ENCODE data around the gene ING1.
A peak's percentile ranks its signal among the peaks of the same experiment; 100 is the strongest.
"Not testable (repeated sequence)": the region's sequence is repeated elsewhere in the genome, so short reads cannot be mapped to it uniquely, and the experiment has no call there.

Gene ING1

DNA sequence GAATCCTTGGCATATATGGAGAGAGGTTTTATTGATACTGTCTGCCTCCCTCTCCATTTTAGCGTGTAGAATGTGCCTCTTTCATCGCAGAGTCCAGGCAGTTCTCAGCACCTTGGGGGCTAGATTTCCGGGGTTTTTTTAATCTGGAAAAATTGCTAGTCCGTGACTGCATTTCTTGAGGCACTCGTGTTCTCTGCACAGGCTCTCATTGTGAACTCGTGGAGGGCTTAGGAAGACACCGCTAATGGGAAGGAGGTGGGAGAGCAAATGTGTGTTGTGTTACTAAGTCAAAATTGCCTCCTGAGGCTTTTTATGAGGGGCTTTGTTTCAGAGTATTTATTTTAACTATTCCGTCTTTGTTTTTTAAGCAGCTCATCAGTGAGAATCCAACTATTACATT is 10.1 kb downstream of the ING1 start:
- no peak overlapping the region for H3K4me3 Mint-ChIP-seq
- peaks cover 13% of the 10 kb centered on the region for H3K36me3 Mint-ChIP-seq
- no peaks in the 10 kb centered on the region for H3K9me3 Mint-ChIP-seq
- no peaks in the 10 kb centered on the region for H3K27me3 Mint-ChIP-seq
- H3K27ac Mint-ChIP-seq, result peak overlapping the region; percentile 49
- H3K4me1 Mint-ChIP-seq, result peaks cover 45% of the 10 kb centered on the region
- no peak for ATAC-seq

GRCh38 chr13:110726153-110726552 is 12.7 kb downstream of the ING1 start:
- peak overlapping the region; percentile 89 for H3K27ac Mint-ChIP-seq
- not testable (repeated sequence) for H3K27me3 Mint-ChIP-seq, H3K36me3 Mint-ChIP-seq, ATAC-seq, H3K9me3 Mint-ChIP-seq, H3K4me3 Mint-ChIP-seq
- peaks cover 42% of the 10 kb centered on the region for H3K4me1 Mint-ChIP-seq

DNA sequence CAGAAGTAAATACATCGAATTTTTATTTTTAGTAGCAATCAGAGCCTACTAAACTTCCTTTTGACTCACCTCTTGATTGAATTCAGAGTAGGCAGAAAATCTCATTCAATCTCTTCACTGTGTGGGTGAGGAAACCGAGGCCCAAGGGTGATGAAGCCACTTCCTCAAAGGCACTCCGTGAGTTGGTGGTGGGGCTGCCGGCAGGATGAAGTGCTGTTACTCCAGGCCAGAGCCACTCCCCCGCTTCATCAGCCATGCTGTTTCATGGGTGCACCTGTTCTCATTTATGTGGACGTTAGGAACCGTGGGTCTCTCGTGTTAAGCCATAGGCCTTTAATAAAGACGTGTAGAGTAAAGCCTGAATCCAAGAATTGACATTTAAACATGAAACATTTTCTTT is 13.2 kb downstream of the ING1 start:
- H3K36me3 Mint-ChIP-seq, result no peaks in the 10 kb centered on the region
- no peaks in the 10 kb centered on the region for H3K9me3 Mint-ChIP-seq
- no peaks in the 10 kb centered on the region for H3K27me3 Mint-ChIP-seq
- peak; percentile 87 for ATAC-seq
- peaks cover 39% of the 10 kb centered on the region for H3K4me1 Mint-ChIP-seq
- peak overlapping the region; percentile 58 for H3K4me3 Mint-ChIP-seq
- peak overlapping the region; percentile 89 for H3K27ac Mint-ChIP-seq

DNA sequence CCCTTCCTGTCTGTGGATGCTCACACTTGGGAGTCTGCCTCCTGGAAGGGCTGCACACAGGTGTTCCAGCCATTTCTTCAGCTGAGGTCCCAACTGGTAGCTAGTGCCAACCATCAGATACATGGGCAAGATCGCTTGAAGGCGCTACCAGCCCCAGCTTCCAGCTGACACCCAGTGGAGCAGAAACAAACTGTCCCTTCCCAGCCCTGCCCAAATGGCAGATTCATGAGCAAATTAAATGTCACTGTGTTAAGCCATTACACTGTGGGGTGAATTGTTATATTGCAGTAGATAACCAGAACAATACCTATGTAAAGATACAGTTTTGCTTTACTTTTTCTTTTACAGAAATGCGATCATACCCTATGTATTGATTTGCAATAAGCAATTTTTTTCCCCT is 17.6 kb downstream of the ING1 start:
- Mint-ChIP-seq H3K36me3 (peaks cover 6% of the 10 kb centered on the region), H3K4me1 (peaks cover 27% of the 10 kb centered on the region), H3K27ac (no peak overlapping the region), H3K4me3 (no peak overlapping the region), H3K27me3 (no peaks in the 10 kb centered on the region), H3K9me3 (no peaks in the 10 kb centered on the region)
- ATAC-seq, result no peak

DNA sequence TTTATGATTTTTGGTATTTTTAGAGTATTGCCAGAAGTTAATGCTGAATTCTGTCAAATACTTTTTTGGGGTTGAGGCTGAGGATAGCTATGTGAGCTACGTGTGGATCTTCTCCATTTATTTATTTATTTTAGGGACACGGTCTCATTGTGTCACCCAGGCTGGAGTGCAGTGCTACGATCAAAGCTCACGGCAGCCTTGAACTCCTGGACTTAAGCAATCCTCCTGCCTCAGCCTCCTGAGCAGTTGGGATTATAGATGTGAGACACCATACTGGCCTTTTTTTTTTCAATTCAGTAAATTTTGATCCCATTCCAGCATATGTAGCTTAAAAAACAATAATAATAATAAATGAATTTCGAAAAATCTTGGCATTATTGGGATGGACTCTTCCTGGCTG is 21.1 kb downstream of the ING1 start:
- peaks cover 8% of the 10 kb centered on the region for H3K9me3 Mint-ChIP-seq
- no peak overlapping the region for H3K27ac Mint-ChIP-seq
- H3K4me3 Mint-ChIP-seq, result no peak overlapping the region
- no peaks in the 10 kb centered on the region for H3K27me3 Mint-ChIP-seq
- peaks cover 22% of the 10 kb centered on the region for H3K36me3 Mint-ChIP-seq
- ATAC-seq, result no peak
- H3K4me1 Mint-ChIP-seq, result peaks cover 5% of the 10 kb centered on the region

DNA sequence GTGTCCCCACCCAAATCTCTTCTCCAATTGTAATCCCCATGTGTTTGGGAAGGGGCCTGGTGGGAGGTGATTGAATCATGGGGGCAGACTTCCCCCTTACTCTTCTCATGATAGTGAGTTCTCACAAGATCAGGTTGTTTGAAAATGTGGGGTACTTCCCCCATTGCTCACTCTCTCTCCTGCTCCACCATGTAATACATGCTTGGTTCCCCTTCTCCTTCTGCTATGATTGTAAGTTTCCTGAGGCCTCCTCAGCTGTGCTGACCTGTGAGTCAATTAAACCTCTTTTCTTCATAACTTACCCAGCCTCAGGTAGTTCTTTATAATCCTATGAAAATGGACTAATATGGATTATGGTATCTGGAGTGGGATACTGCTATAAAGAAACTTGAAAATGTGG is 24.1 kb downstream of the ING1 start:
- Mint-ChIP-seq H3K36me3 (peaks cover 29% of the 10 kb centered on the region), H3K4me3 (no peak overlapping the region), H3K27ac (no peak overlapping the region), H3K9me3 (peaks cover 9% of the 10 kb centered on the region), H3K4me1 (peaks cover 5% of the 10 kb centered on the region), H3K27me3 (no peaks in the 10 kb centered on the region)
- no peak for ATAC-seq

- Mint-ChIP-seq H3K4me3 (no peak overlapping the region), H3K27ac (no peak overlapping the region), H3K27me3 (no peaks in the 10 kb centered on the region), H3K9me3 (peaks cover 10% of the 10 kb centered on the region), H3K4me1 (no peaks in the 10 kb centered on the region), H3K36me3 (peaks cover 27% of the 10 kb centered on the region)
- no peak for ATAC-seq
These were observed 30.2 kb downstream of the ING1 start for GRCh38 chr13:110743687-110744086.

- H3K9me3 Mint-ChIP-seq, result peaks cover 8% of the 10 kb centered on the region
- no peak overlapping the region for H3K4me3 Mint-ChIP-seq
- H3K27ac Mint-ChIP-seq, result no peak overlapping the region
These were observed 32.9 kb downstream of the ING1 start for GRCh38 chr13:110746438-110746837.

DNA sequence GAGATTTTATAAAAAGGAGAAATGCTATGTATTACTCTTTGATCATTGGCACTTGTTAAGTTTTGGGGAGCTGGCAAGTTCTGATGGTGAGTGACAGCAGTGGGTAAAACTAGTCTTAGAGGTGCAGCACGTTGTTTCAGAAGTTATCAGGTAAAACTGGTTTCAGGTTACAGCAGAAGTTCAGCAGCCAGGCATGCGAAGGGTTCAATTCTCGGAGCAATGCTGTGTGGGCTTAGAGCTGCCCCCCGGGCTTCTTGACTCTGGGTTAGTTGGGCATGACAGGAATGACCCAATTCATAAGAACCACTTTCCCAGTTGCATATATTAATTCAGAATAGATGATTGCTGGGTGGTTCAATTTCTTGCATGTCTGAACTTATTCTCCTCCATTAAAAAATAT is 34.8 kb downstream of the ING1 start:
- Mint-ChIP-seq H3K9me3 (peaks cover 2% of the 10 kb centered on the region), H3K4me1 (no peaks in the 10 kb centered on the region), H3K27ac (no peak overlapping the region), H3K4me3 (no peak overlapping the region), H3K36me3 (peaks cover 32% of the 10 kb centered on the region), H3K27me3 (no peaks in the 10 kb centered on the region)
- ATAC-seq, result no peak

More at GRCh38 chr13:110746438-110746837, 32.9 kb downstream of the ING1 start:
- peaks cover 31% of the 10 kb centered on the region for H3K36me3 Mint-ChIP-seq
- H3K27me3 Mint-ChIP-seq, result no peaks in the 10 kb centered on the region
- ATAC-seq, result no peak
- no peaks in the 10 kb centered on the region for H3K4me1 Mint-ChIP-seq

GRCh38 chr13:110756219-110756631 is 42.7 kb downstream of the ING1 start:
- Mint-ChIP-seq H3K36me3 (peaks cover 10% of the 10 kb centered on the region), H3K9me3 (no peaks in the 10 kb centered on the region), H3K4me1 (no peaks in the 10 kb centered on the region), H3K27me3 (peaks cover 15% of the 10 kb centered on the region), H3K4me3 (no peak overlapping the region), H3K27ac (no peak overlapping the region)
- no peak for ATAC-seq

GRCh38 chr13:110757296-110757695 is 43.8 kb downstream of the ING1 start:
- Mint-ChIP-seq H3K4me1 (no peaks in the 10 kb centered on the region), H3K36me3 (no peaks in the 10 kb centered on the region), H3K27me3 (peaks cover 15% of the 10 kb centered on the region), H3K4me3 (no peak overlapping the region), H3K27ac (no peak overlapping the region), H3K9me3 (no peaks in the 10 kb centered on the region)
- no peak for ATAC-seq

GRCh38 chr13:110758195-110758805 is 44.8 kb downstream of the ING1 start:
- Mint-ChIP-seq H3K4me3 (no peak overlapping the region), H3K36me3 (no peaks in the 10 kb centered on the region), H3K27ac (no peak overlapping the region), H3K4me1 (no peaks in the 10 kb centered on the region), H3K9me3 (no peaks in the 10 kb centered on the region), H3K27me3 (peaks cover 15% of the 10 kb centered on the region)
- no peak for ATAC-seq

DNA sequence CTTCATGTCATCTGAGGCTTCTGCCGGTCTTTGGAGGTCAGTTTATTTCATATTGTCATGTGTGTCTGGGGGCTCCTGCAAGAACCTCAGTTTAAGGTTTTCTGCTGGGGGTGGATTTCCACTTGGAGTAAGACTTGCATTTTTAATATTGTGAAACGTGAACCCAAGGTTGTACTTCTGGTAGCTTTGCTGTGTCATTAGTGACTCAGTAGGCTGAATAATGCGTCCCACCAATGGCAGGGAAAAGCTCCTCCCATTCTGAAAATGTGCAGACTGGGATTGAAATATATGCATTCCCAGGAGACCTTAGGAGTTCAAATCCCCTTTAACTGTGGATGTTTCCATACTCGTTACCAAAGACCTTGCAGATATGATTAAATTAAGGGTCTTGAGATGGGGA is 46.2 kb downstream of the ING1 start:
- ATAC-seq, result no peak
- peaks cover 25% of the 10 kb centered on the region for H3K27me3 Mint-ChIP-seq
- H3K27ac Mint-ChIP-seq, result no peak overlapping the region
- no peaks in the 10 kb centered on the region for H3K36me3 Mint-ChIP-seq
- H3K4me3 Mint-ChIP-seq, result no peak overlapping the region
- H3K4me1 Mint-ChIP-seq, result no peaks in the 10 kb centered on the region
- peaks cover 3% of the 10 kb centered on the region for H3K9me3 Mint-ChIP-seq

- no peak for ATAC-seq
- Mint-ChIP-seq H3K4me3 (no peak overlapping the region), H3K36me3 (no peaks in the 10 kb centered on the region), H3K27ac (no peak overlapping the region), H3K4me1 (no peaks in the 10 kb centered on the region), H3K27me3 (peaks cover 26% of the 10 kb centered on the region), H3K9me3 (peaks cover 3% of the 10 kb centered on the region)
These were observed 47.1 kb downstream of the ING1 start for GRCh38 chr13:110760611-110761010.

- Mint-ChIP-seq H3K4me1 (no peaks in the 10 kb centered on the region), H3K4me3 (no peak overlapping the region), H3K27me3 (peaks cover 29% of the 10 kb centered on the region), H3K36me3 (no peaks in the 10 kb centered on the region), H3K27ac (no peak overlapping the region), H3K9me3 (peaks cover 3% of the 10 kb centered on the region)
- no peak for ATAC-seq
These were observed 53.4 kb downstream of the ING1 start for GRCh38 chr13:110766671-110767430.

DNA sequence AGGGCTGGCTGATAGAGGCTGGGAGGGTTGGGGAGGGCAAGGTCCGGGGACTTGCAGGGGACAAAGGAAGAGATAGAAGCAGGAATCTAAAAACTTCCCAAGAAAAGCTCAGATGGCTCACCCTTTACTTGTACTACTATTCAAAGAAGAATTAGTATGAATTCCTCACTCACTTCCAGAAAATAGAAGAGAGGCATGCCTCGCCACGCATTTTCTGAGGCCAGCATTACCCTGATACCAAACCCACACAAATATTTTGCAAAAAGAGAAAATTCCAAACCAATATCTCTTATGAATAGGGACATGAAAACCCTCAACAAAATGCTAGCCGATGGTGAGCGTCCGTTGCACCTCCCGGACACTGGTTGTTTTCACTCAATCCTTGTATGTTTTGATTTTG is 54.0 kb downstream of the ING1 start:
- Mint-ChIP-seq H3K36me3 (no peaks in the 10 kb centered on the region), H3K4me3 (no peak overlapping the region), H3K27ac (no peak overlapping the region), H3K4me1 (no peaks in the 10 kb centered on the region), H3K9me3 (peaks cover 3% of the 10 kb centered on the region), H3K27me3 (peaks cover 29% of the 10 kb centered on the region)
- no peak for ATAC-seq
